GM10266 (cell line): ENCODE data around the gene VAV2.

Experiments used
- DNase-seq: peaks from one replicate; pipeline ENCODE4 v3.0.0; 2012; ENCODE audit errors: extremely low spot score
- TF ChIP-seq, protein P1 (sequence below): IDR thresholded peaks from 2 replicates; pipeline ENCODE4 v1.5.1; 2012; ENCODE audit warnings: mild to moderate bottlenecking, low read depth; ENCODE audit not compliant: control insufficient read depth, insufficient read depth; ENCODE audit errors: missing control alignments

VAV2 gene

DNA sequence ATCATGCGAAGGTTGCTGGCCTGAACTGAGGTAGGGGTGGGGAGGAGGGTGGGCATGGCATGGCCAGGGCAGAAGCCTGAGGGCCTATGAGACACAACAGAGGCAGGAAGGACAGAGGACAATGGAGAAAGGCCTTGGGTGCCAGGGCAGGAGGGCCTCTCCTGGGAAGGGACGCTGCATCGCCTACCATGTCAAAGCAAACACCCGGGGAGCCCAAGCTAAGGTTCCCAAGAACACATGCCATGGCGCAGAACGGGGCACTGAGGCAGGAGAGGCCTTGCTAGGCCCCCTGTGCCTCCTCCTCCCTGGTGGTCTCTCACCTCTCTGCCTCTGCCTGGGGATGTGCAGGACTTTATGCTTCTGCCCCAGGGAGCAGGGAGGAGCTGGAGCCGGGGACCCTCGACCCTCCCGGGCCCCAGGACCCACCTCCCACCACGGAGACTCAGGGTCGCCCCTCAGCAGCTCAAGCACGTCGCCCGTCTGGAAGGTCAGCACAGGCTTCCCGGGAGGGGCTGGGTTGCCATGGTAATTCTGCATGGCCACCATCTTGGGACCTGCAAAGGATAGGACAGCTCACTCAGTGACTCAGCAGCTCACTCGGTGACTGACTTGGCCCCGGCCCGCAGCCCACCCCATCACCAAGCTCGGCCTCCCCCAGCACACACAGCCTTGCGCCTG, 213.6 kb downstream of the VAV2 start:
- TF ChIP-seq, protein P1, sequence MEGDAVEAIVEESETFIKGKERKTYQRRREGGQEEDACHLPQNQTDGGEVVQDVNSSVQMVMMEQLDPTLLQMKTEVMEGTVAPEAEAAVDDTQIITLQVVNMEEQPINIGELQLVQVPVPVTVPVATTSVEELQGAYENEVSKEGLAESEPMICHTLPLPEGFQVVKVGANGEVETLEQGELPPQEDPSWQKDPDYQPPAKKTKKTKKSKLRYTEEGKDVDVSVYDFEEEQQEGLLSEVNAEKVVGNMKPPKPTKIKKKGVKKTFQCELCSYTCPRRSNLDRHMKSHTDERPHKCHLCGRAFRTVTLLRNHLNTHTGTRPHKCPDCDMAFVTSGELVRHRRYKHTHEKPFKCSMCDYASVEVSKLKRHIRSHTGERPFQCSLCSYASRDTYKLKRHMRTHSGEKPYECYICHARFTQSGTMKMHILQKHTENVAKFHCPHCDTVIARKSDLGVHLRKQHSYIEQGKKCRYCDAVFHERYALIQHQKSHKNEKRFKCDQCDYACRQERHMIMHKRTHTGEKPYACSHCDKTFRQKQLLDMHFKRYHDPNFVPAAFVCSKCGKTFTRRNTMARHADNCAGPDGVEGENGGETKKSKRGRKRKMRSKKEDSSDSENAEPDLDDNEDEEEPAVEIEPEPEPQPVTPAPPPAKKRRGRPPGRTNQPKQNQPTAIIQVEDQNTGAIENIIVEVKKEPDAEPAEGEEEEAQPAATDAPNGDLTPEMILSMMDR = no peak
- no peak for DNase-seq

DNA sequence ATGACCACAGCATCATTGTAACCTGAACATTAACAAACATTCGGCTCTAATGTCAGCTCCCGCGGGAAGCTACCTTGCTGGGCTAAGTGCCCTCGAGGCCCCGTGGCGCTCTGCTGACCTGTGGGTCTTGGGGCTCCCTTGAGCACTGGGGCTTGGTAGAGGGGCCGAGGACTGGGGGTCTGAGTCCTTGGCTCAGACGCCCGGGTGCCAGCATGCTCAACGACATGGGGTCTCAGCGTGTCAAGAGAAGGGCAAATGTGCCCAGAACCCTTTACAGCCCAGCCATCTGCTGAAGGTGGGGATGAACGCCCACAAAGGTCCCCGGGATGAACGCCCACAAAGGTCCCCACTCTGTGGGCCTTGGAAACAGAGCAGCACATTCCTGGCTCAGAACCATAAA, 214.3 kb downstream of the VAV2 start:
- TF ChIP-seq, protein P1 = no peak
- no peak for DNase-seq

DNA sequence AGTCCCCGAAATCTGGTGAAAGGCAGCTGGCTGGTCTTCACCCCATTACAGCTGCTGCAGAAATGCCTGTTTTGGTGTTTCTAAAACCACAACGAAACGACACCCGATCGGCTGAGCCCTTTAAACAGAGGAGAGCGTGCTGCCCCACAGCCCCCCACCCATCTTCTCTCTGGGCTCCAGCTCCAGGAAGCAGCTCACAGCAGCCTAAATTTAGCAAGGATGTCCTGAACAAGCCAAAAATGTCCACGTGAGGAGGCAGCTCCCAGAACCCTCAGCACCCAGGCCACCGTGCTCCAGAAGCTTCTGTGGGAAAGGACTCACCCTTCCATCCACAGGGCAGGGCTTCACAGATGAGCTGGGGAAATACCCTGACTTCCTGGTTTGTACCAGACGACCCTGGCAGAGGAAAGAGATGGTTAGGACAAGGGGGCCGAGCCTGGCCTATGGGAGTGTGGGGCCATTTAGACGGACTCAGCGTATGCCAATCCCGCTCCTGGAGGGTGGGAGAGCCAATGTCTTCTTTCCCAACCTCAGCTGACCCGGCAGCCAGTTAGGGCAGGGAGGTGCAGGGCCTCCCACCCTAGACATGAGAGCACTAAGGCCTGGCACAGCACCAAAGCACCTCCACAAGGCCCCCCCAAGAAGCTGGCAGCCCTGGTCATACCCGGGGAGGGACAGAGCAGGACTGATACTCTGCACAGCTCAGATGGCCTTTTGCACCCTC, 214.9 kb downstream of the VAV2 start:
- no peak for DNase-seq
- TF ChIP-seq, protein P1 = no peak

DNA sequence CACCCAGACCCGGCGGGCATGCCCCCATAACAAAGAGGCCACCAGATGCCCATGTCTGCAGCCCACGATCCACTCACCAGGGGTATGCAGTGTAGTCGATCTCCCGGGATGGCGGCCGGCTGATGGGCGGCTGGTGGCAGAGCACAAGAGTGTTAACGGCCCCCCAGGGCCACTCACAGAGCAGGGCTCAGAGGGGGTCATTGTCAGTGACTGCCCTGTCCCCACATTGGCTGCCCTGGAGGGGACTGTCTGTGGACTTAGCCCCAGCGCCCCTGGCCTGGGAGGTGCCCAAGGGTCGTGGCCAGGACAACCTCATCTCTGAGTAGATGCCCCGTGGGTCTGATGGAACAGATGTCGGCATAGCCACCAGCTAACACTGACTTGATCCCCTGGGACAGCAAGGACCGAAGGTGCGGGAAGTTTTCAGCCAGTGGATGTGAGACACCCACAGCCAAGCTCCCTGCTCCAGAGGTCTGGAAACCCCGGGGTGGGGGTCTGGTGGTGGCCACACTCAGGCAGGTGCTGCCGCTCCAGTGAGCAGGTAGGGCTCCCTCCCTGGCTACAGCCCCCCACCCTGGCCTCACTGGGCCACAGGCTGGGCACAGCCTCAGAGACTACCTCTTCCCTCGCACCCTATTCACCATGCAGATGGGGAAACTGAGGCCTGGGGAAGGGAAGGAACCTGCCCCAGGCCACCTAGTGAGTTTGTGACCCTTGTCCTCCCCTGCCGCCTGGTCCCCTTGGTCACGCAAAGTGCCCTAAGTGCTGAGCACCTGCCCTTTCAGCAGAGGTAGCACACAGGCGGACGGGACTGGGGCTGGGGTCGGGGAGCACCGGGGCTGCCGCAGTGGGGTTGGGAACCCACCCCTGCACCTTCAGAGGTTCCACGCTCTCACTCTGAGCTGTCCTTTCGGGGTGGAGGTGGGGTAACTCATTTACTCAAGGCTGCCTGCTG, 215.9 kb downstream of the VAV2 start:
- DNase-seq = no peak
- TF ChIP-seq, protein P1 = no peak

DNA sequence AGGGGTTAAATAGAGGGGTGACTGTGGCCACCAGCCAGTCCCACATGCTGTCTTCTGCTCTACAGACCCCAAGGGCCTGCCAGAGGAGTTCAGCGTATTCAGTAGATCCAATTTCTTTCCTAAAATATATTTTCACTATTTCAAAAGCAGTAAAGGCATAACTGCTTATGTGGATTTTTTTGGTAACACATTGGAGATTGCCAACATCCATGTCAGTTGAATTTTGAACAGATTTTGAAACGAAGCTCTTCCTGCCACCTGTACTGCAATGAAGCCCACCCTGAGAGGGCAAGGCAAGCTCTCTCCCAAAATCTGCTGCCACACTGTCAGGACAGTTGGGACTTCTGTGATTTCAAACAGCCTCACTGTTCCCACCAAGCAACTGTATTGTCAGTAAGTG, 216.8 kb downstream of the VAV2 start:
- TF ChIP-seq, protein P1 = no peak
- DNase-seq = no peak

DNA sequence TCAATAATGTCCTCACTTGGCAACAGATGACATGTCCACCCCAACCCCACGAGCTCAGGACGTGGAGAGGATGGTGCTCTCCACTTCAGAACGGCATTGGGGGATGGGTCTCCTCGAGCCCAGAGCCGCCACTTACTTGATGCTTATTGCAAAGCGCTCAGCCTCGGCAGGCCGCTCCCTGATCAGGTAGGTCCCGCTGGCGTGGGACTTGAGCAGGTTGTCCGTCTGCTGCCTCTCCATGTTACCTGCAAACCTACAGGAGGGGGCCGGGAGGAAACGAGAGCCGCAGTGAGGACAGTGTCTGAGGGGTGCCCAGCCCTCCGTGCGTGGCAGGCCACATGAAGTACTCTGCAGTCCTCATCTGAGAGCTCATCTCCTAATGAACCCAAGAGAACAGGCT, 217.3 kb downstream of the VAV2 start:
- TF ChIP-seq, protein P1 = no peak

More for the DNA sequence above, 217.3 kb downstream of the VAV2 start:
- DNase-seq = no peak
